Measurements from ENCODE around the gene SCCPDH.

SCCPDH gene, protein sequence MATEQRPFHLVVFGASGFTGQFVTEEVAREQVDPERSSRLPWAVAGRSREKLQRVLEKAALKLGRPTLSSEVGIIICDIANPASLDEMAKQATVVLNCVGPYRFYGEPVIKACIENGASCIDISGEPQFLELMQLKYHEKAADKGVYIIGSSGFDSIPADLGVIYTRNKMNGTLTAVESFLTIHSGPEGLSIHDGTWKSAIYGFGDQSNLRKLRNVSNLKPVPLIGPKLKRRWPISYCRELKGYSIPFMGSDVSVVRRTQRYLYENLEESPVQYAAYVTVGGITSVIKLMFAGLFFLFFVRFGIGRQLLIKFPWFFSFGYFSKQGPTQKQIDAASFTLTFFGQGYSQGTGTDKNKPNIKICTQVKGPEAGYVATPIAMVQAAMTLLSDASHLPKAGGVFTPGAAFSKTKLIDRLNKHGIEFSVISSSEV
- total RNA-seq: 42.5 to 106 (median 75.3) reads per million in 17 experiments

GRCh38 chr1:246724016-246724730 lies at the start of gene SCCPDH:
Gene SCCPDH (plus strand): TSS chr1:246724409. CDS start chr1:246724423, 14 bp downstream.
- peak; percentile 83 to 94 (median 89) for DNase-seq

DNA sequence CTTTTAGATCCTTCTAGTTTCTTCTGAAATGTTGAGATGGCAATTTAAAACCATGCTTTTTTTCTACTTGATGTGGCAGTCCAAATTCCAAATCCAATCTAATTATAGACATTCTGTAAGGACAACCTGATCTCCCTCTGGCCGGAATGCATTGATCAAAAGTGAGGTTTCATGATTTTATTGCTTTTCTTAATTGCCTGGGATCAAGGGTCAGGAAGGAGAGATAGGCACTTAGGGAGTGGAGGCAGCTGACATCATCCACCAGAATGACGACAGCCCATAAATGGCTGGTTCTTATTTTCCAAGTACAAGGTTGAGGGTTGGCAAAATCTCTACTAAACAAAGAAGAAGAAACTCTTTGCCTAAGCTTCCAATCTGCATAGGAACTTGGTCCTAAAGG lies 46.4 kb upstream of the SCCPDH start:
- no peak for DNase-seq

DNA sequence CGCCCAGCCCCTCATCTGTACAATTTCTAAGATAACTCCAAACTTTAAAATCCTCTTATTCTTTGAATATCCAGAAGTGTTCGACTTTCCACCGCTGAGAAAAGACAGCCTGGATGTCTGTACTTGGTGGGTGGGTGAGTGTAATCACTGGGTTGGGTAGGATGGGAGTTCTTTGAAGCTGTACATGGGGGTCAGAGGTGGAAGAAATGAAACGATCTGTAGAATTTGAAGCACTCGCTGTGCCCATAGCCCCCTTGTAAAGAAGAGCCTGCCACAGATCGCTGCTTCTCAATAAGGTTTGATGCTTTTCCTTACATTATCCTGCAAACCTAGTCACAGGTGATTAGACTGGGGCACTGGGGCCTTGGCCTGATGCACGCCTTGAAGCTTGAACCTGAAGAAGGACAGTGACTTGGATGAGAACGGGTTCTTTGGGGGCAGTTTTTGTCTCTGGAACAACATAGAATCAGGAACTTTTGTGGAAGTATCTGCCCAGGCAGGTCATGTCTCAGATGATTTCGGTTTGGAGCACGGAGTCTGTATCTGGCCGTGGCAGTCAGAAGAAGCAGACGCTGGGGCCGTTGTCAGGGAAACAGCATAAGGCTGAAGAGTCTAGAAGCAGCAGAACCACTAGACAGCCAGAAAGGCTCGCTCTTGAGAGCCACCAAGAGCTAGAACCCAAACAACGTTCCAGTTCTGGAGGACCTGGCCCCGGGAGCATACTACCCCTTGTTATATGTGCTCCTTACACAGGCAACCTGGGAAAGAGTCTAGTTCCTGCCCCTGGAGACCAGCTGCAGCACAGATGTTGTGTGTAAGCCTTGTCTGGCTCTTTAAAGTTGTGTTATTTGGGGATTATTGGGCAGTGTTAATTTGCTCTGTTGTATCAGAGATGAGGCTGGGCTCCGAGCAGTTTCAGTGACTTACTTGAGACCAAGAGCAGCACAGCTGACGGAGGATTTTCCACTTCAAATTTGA lies 45.1 kb upstream of the SCCPDH start:
- no peak for DNase-seq

DNA sequence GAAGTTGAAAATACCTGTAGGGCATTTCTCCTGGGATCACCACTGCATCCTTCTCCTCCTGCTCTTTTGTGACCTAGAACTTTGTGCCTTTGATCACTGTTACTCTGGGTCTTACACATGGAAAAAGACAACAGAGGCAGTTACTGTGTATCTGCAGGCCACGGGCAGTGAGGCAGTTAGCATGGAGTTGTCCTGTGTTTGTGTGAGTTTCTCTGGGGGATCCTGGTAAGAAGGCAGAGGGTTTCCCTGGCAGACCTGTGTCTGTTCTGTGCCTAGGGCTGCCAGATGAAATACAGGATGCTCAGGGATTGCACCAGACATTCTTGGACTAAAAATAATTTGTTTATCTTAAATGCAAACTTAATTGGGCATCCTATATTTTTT lies 44.4 kb upstream of the SCCPDH start:
- no peak for DNase-seq

DNA sequence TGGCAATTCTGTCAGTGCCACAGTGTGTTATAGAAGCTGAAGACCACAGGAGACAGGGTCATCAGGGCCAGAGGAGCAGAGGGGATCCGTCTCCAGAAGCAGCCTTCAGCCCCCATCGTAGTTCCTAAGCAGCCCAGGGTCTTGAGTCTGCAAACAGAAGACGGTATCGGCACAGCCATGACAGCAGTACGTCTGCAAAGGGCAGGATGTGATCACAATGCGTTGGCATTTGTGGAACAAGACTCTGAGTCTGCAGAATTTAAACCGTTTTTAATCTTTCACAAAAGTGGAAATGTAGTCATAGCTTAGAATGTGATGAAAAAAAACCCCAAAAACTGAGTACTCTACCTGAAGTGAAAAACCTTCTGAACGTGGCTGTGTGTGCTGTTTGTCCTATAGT lies 44.0 kb upstream of the SCCPDH start:
- DNase-seq: no peak

- DNase-seq: no peak
Measured at GRCh38 chr1:246680696-246681130, 43.5 kb upstream of the SCCPDH start.

- no peak for DNase-seq
Measured at GRCh38 chr1:246681900-246682895, 42.0 kb upstream of the SCCPDH start.

DNA sequence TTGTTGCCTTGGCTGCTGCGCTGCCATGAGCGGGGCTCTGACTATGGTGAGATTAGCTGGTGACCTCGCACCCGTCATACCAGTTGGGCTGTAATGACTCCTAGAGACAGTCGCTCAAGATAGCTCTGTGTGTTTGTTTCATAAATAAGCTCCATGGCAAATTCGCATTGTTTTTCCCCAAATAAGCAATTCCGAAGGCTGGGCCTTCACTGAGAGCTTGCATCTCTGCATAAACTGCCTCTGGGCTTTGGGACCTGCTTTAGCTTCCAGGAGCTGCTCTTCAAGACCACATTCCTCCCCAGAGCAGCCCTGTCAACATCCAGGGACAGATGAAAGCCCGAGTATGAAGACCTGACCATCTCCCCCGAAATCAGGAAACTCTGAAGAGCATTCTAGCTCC lies 40.7 kb upstream of the SCCPDH start:
- DNase-seq: no peak

DNA sequence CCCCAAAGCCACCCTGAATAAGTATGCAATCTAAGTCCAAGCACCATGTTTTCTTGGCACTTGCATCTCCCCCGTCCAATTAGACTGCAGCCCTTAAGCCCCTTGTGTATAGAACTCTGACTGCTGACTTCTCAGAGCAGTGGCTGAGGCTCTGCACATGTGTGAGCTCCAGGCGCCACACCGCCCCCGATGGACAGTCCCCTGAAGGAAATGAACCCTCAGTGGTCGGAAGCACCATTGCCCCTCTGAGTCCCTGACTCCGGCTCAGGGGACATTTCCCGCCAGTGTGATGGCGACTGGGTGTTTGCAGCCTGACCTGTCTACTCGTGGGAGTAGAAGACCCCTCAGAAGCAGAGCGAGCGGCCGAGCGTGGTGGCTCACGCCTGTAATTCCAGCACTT lies 37.2 kb upstream of the SCCPDH start:
- no peak for DNase-seq

DNA sequence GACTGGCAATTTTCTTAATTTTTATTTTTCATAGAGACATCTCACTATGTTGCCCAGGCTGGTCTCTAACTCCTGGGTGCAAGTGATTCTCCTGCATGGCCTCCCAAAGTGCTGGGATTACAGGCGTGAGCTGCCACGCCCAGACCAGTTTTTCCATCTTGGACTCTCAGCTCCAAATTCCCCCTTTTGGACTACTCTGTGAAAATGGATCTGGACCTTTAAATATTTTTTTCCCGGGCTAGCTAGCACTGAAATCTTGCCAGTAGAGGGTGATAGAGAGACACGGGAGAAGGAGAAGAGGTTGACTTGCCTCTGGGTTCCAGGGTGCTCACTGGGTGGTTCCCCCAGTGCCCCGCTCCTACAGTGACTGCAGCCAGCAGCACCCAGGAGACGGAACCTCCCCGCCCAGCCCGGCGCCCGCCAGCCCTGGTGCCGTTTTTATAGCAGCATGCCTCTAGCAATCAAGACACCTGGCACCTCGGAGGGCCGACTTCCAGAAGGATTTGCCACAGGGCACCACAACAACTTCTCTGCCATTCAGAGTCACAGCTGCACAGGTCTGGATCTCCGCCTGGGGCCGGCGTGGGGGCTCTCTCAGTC lies 34.7 kb upstream of the SCCPDH start:
- DNase-seq: peak; percentile 79 to 93 (median 89)

DNA sequence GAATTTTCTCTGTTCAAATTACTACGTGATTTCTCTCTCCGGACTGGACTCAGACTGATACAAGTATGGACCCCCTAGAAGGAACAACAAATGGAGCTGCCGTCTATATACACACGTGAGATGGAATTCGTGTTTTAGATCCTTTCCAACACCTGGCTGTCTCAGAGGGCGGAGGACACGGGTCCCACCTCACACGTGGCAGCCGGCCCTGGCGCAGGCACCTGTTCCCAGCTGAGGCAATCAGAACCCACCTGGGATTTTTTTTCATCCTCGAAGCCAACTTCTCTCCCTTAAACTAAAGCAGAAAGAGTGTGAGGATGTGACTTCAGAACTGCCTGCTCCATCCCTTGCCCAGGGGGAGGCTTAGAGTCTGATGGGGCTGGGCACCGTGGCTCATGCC lies 34.1 kb upstream of the SCCPDH start:
- DNase-seq: no peak

- no peak for DNase-seq
Measured at GRCh38 chr1:246691622-246692495, 32.4 kb upstream of the SCCPDH start.

DNA sequence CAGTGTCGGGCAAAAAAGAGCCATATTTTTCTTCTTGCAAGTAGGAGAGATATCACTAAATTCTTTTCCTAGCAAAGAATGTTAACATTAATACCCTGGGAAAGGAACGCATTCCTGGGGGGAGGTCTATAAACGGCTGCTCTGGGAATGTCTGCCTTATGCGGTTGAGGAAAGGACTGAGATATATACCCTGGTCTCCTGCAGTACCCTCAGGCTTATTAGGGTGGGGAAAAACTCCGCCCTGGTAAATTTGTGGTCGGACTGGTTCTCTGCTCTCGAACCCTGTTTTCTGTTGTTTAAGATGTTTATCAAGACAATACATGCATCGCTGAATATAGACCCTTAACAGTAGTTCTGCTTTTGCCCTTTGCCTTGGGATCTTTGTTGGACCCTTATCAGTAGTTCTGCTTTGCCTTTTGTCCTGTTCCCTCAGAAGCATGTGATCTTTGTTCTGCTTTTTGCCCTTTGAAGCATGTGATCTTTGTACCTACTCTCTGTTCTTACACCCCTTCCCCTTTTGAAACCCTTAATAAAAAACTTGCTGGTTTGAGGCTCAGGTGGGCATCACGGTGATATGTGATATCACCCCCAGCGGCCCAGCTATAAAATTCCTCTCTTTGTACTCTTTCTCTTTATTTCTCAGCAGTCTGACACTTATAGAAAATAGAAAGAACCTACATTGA lies 29.9 kb upstream of the SCCPDH start:
- DNase-seq: peak in 3 of 4 experiments; percentile 26 to 47 (median 29)

- peak in 3 of 4 experiments; percentile 13 to 26 (median 22) for DNase-seq
Measured at GRCh38 chr1:246695136-246695535, 29.1 kb upstream of the SCCPDH start.

DNA sequence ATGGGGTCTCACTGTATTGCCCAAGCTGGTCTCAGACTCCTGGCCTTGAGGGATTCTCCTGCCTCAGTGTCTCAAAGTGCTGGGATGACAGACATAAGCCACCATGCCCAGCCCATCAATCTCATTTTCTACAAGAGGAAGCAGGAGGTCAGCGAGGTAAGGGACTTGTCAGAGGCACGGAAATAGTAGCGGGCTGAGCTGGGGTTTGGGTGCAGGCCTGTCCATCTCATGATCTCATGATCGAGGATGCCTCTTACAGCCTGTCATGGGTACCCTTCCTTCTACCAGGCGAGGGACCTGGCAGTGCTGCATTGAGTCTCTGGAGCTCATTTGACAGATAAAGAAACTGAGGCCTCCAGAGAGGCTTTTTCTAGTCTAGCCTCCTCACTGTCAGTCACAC lies 28.5 kb upstream of the SCCPDH start:
- DNase-seq: no peak

- peak in 1 of 4 experiments; percentile 21 for DNase-seq
Measured at GRCh38 chr1:246698466-246699094, 25.6 kb upstream of the SCCPDH start.

DNA sequence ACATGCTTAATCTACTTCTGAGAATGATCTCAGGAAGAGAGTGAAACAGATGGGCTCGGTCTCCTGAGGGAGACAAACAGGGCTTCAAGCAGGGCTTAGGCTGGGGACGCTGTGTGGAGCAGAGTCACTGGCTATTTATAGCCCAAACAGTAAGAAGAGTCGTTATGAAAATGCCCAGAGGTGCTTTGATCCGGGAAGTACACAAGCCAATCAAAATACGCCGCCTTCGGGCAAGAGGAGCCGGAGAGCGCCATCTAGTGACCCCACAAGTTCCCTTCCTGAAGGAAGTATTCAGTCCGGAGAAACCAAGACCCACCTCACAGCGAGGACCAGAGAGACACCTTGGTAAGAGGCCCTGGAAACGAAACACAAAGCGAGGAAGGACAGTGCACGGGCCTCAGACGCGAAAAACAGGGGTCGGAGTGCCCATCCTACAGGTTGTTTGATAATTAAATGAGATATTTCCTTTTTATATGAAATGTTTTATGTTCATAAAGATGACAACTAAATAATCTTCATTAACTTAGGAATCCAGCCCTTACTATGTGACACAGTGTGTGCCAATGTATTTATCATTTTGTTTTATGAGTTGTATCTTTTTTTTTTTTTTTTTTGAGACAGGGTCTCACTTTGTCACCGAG lies 25.0 kb upstream of the SCCPDH start:
- DNase-seq: peak; percentile 94 to 96 (median 95)

GRCh38 chr1:246703581-246703980 lies 20.6 kb upstream of the SCCPDH start:
- DNase-seq: peak; percentile 41 to 75 (median 70)

Measured in suppressor macrophage (primary cell).